Activated CD4-positive, alpha-beta memory T cell treated with anti-CD3 and anti-CD28 coated beads for 36 hours (primary cell): ENCODE results near the gene KRT36. TPM values are rescaled to one million over a fixed set of nuclear protein-coding genes. Genes with fewer than 3 reads are reported as not detected.

Experiments used
- CTCF ChIA-PET: fragments of 350-600 bp; sonication (Branson Sonifier 250); formaldehyde crosslinking; loops from one replicate; lab custom pipeline; 2021; ENCODE audit warnings: antibody characterized with exemption, inconsistent platforms; lab: Charles Lee
- POLR2A ChIA-PET: fragments of 350-600 bp; sonication (Branson Sonifier 250); formaldehyde crosslinking; loops from one replicate; lab custom pipeline; 2021; ENCODE audit warnings: antibody characterized with exemption; lab: Charles Lee
- DNase-seq: peaks from one replicate; pipeline ENCODE4 v3.0.0-alpha.2; 2020
- H3K27ac Mint-ChIP-seq: one replicate; pipeline ENCODE4 v1.8.0; 2021; ENCODE audit warnings: mixed read lengths
- H3K27me3 Mint-ChIP-seq: one replicate; pipeline ENCODE4 v1.8.0; 2021; ENCODE audit warnings: mixed read lengths
- H3K36me3 Mint-ChIP-seq: one replicate; pipeline ENCODE4 v1.8.0; 2021; ENCODE audit warnings: mixed read lengths
- H3K4me1 Mint-ChIP-seq: one replicate; pipeline ENCODE4 v1.8.0; 2021; ENCODE audit warnings: low read depth, mixed read lengths
- H3K4me3 Mint-ChIP-seq: one replicate; pipeline ENCODE4 v1.8.0; 2021; ENCODE audit warnings: mild to moderate bottlenecking, mixed read lengths
- H3K9me3 Mint-ChIP-seq: one replicate; pipeline ENCODE4 v1.8.0; 2021; ENCODE audit warnings: mixed read lengths
- intact Hi-C: fragments of 100-400 bp; cut with micrococcal nuclease; formaldehyde crosslinking; loops from one replicate; pipeline ENCODE4 v1.15.1; 2023
- microRNA-seq: library from miRNA; unstranded; fragments of <30 nt; microRNA quantifications from one replicate; pipeline ENCODE4 v1.2.0, GENCODE V29; 2022; ENCODE audit warnings: borderline number of aligned reads, borderline microRNAs expressed, borderline replicate concordance
- total RNA-seq, 2 experiments: library from RNA; stranded (reverse); gene quantifications; one replicate each; pipeline ENCODE4 v1.2.3, GENCODE V29; 2021

KRT36 gene
- total RNA-seq, 2 experiments from 2014 or later: not detected

- Mint-ChIP-seq H3K27ac (no peak overlapping the region), H3K36me3 (no peaks in the 10 kb centered on the region), H3K4me3 (no peak overlapping the region), H3K4me1 (no peaks in the 10 kb centered on the region), H3K9me3 (no peaks in the 10 kb centered on the region), H3K27me3 (no peaks in the 10 kb centered on the region)
- no peak for DNase-seq
- ChIA-PET POLR2A (no interaction called here), CTCF (no interaction called here)
- intact Hi-C loops: no loop called here
These were observed 50.3 kb downstream of the KRT36 start for GRCh38 chr17:41439375-41439774.

DNA sequence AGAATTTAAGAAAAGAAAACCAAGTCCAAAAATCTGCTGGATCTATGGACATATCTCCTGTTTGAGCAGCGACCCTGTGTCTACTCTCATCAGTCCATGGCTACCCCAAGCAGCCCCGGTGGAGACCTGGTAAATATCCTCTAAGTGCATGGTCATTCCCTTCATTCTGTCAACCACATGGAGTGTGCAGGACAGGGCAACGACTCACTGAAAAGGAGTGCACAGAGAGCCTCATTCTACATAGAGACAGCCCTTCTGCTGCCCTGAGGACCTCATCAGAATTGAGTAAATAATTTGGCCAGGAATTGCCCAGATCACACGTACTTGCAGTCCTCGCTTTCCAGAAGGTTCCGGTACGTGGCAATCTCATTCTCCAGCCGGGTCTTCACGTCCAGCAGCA is 51.9 kb downstream of the KRT36 start:
- no peak for DNase-seq
- Mint-ChIP-seq H3K36me3 (no peaks in the 10 kb centered on the region), H3K27ac (no peak overlapping the region), H3K4me1 (no peaks in the 10 kb centered on the region), H3K9me3 (no peaks in the 10 kb centered on the region), H3K27me3 (no peaks in the 10 kb centered on the region), H3K4me3 (no peak overlapping the region)
- ChIA-PET CTCF (no interaction called here), POLR2A (no interaction called here)
- intact Hi-C loops: no loop called here

GRCh38 chr17:41437254-41437653 is 52.5 kb downstream of the KRT36 start:
- Mint-ChIP-seq H3K27me3 (no peaks in the 10 kb centered on the region), H3K36me3 (no peaks in the 10 kb centered on the region), H3K4me3 (no peak overlapping the region), H3K4me1 (no peaks in the 10 kb centered on the region), H3K27ac (no peak overlapping the region), H3K9me3 (no peaks in the 10 kb centered on the region)
- ChIA-PET CTCF (no interaction called here), POLR2A (no interaction called here)
- DNase-seq: no peak
- intact Hi-C loops: no loop called here

Small RNA genes lying within 50 kb of the gene (microRNA-seq; reads per million reads assigned to microRNA genes)
- gene MIR6510: not detected

Other genes starting within 250 kb of the KRT36 start
- gene KRTAP9-4, start 240.2 kb downstream of the KRT36 start, total RNA-seq: not detected
- gene KRTAP9-9, start 234.5 kb downstream of the KRT36 start, total RNA-seq: not detected
- gene KRTAP9-6, start 224.5 kb downstream of the KRT36 start, total RNA-seq: not detected
- not detected for gene KRTAP9-7, start 214.2 kb downstream of the KRT36 start, total RNA-seq
- not detected for gene KRTAP29-1, start 187.1 kb downstream of the KRT36 start, total RNA-seq
- not detected for gene KRTAP16-1, start 180.6 kb downstream of the KRT36 start, total RNA-seq
- gene KRTAP17-1, start 174.2 kb downstream of the KRT36 start, total RNA-seq: not detected
- not detected for gene KRT33A, start 139.1 kb downstream of the KRT36 start, total RNA-seq
- gene KRT33B, start 120.1 kb downstream of the KRT36 start, total RNA-seq: not detected
- not detected for gene KRT34, start 107.6 kb downstream of the KRT36 start, total RNA-seq
- not detected for gene KRT31, start 92.3 kb downstream of the KRT36 start, total RNA-seq
- gene KRT37, start 65.3 kb downstream of the KRT36 start, total RNA-seq: not detected
- gene KRT38, start 48.9 kb downstream of the KRT36 start, total RNA-seq: not detected
- not detected for gene KRT32, start 22.5 kb downstream of the KRT36 start, total RNA-seq
- gene KRT35, start 8.8 kb downstream of the KRT36 start, total RNA-seq: not detected
- gene KRT13, start 15.7 kb upstream of the KRT36 start, total RNA-seq: not detected
- not detected for gene KRT15, start 29.0 kb upstream of the KRT36 start, total RNA-seq
- not detected for gene KRT19, start 38.4 kb upstream of the KRT36 start, total RNA-seq
- not detected for gene KRT9, start 82.1 kb upstream of the KRT36 start, total RNA-seq
- gene KRT14, start 97.0 kb upstream of the KRT36 start, total RNA-seq: not detected
- gene KRT16, start 122.9 kb upstream of the KRT36 start, total RNA-seq: not detected
- not detected for gene KRT17, start 134.7 kb upstream of the KRT36 start, total RNA-seq
- 1,000 to 10,000 TPM; 1,052 to 1,072 TPM for gene EIF1, start 199.0 kb upstream of the KRT36 start, total RNA-seq
- gene GAST, start 222.4 kb upstream of the KRT36 start, total RNA-seq: not detected
- not detected for gene HAP1, start 244.7 kb upstream of the KRT36 start, total RNA-seq